ENCODE data around the gene BAMBI.

The BAMBI gene

GRCh38 chr10:28674782-28675181 lies 2.5 kb upstream of the BAMBI start:
- Histone ChIP-seq H3K4me2 (no peak overlapping the region), H3K36me3 (no peaks in the 10 kb centered on the region; the same call in 1 of the 2 replicates), H3K9me3 (no peaks in the 10 kb centered on the region), H3K27me3 (no peaks in the 10 kb centered on the region), H3K27ac (no peak overlapping the region), H4K20me1 (peaks cover 24% of the 10 kb centered on the region), H3K9ac (no peak overlapping the region), H3K4me3 (no peak overlapping the region), H3K4me1 (peaks cover 8% of the 10 kb centered on the region)
- no peak for TF ChIP-seq Cebpa-rat (IDR thresholded peaks at IDR 0.05)

- H3K27me3 ChIP-seq, result no peaks in the 10 kb centered on the region
- peaks cover 20% of the 10 kb centered on the region for H3K4me1 ChIP-seq
- peak overlapping the region; percentile 99 for H3K4me3 ChIP-seq
- no peak for TF ChIP-seq Cebpa-rat (IDR thresholded peaks at IDR 0.05)
- no peaks in the 10 kb centered on the region for H3K9me3 ChIP-seq
- peak overlapping the region; percentile 60; the same call in 1 of the 2 replicates for H3K27ac ChIP-seq
- H3K4me2 ChIP-seq, result peak overlapping the region; percentile 89
- peaks cover 41% of the 10 kb centered on the region for H4K20me1 ChIP-seq
- peak overlapping the region; percentile 72 for H3K9ac ChIP-seq
- peaks cover 6% of the 10 kb centered on the region; the same call in 1 of the 2 replicates for H3K36me3 ChIP-seq
These were observed 874 bp upstream of the BAMBI start for GRCh38 chr10:28676326-28676967.

GRCh38 chr10:28677888-28678686 lies 766 bp downstream of the BAMBI start:
- H3K36me3 ChIP-seq, result peaks cover 22% of the 10 kb centered on the region
- peak overlapping the region; percentile 93 for H3K27ac ChIP-seq
- H3K4me2 ChIP-seq, result peak overlapping the region; percentile 88
- H3K4me3 ChIP-seq, result peak overlapping the region; percentile 99
- peak overlapping the region; percentile 95 for H3K9ac ChIP-seq
- TF ChIP-seq Cebpa-rat (IDR thresholded peaks at IDR 0.05), result no peak
- peaks cover 57% of the 10 kb centered on the region for H4K20me1 ChIP-seq
- H3K9me3 ChIP-seq, result no peaks in the 10 kb centered on the region
- H3K27me3 ChIP-seq, result no peaks in the 10 kb centered on the region
- H3K4me1 ChIP-seq, result peaks cover 36% of the 10 kb centered on the region

- H3K4me3 ChIP-seq, result peak overlapping the region; percentile 99
- H3K36me3 ChIP-seq, result peaks cover 29% of the 10 kb centered on the region
- no peaks in the 10 kb centered on the region for H3K9me3 ChIP-seq
- H4K20me1 ChIP-seq, result peaks cover 65% of the 10 kb centered on the region
- H3K9ac ChIP-seq, result peak overlapping the region; percentile 95
- no peak for TF ChIP-seq Cebpa-rat (IDR thresholded peaks at IDR 0.05)
- no peaks in the 10 kb centered on the region for H3K27me3 ChIP-seq
- peaks cover 44% of the 10 kb centered on the region for H3K4me1 ChIP-seq
- peak overlapping the region; percentile 88 for H3K4me2 ChIP-seq
- peak overlapping the region; percentile 93 for H3K27ac ChIP-seq
These were observed 1.6 kb downstream of the BAMBI start for GRCh38 chr10:28678687-28679457.

GRCh38 chr10:28679581-28680357 lies 2.4 kb downstream of the BAMBI start:
- H3K27me3 ChIP-seq, result no peaks in the 10 kb centered on the region
- H3K4me2 ChIP-seq, result peak overlapping the region; percentile 88
- peak overlapping the region; percentile 93 for H3K27ac ChIP-seq
- H3K36me3 ChIP-seq, result peaks cover 38% of the 10 kb centered on the region
- H3K4me1 ChIP-seq, result peaks cover 53% of the 10 kb centered on the region
- H4K20me1 ChIP-seq, result peaks cover 74% of the 10 kb centered on the region
- H3K9ac ChIP-seq, result peak overlapping the region; percentile 95
- TF ChIP-seq Cebpa-rat (IDR thresholded peaks at IDR 0.05), result no peak
- peak overlapping the region; percentile 99 for H3K4me3 ChIP-seq
- H3K9me3 ChIP-seq, result no peaks in the 10 kb centered on the region

GRCh38 chr10:28680358-28680752 lies 3.0 kb downstream of the BAMBI start:
- Histone ChIP-seq H3K9ac (peak overlapping the region; percentile 95), H4K20me1 (peaks cover 74% of the 10 kb centered on the region), H3K27me3 (no peaks in the 10 kb centered on the region), H3K27ac (peak overlapping the region; percentile 93; the same call in 1 of the 2 replicates), H3K4me3 (peak overlapping the region; percentile 99), H3K4me1 (peaks cover 59% of the 10 kb centered on the region), H3K9me3 (no peaks in the 10 kb centered on the region), H3K4me2 (peak overlapping the region; percentile 88), H3K36me3 (peaks cover 39% of the 10 kb centered on the region)
- TF ChIP-seq Cebpa-rat (IDR thresholded peaks at IDR 0.05), result no peak

GRCh38 chr10:28681291-28681763 lies 4.0 kb downstream of the BAMBI start:
- no peaks in the 10 kb centered on the region for H3K9me3 ChIP-seq
- peak overlapping the region; percentile 88 for H3K4me2 ChIP-seq
- H4K20me1 ChIP-seq, result peaks cover 74% of the 10 kb centered on the region
- H3K4me3 ChIP-seq, result peak overlapping the region; percentile 99
- peaks cover 54% of the 10 kb centered on the region for H3K4me1 ChIP-seq
- peaks cover 39% of the 10 kb centered on the region for H3K36me3 ChIP-seq
- no peaks in the 10 kb centered on the region for H3K27me3 ChIP-seq
- H3K9ac ChIP-seq, result peak overlapping the region; percentile 95
- no peak overlapping the region for H3K27ac ChIP-seq
- no peak for TF ChIP-seq Cebpa-rat (IDR thresholded peaks at IDR 0.05)

- Histone ChIP-seq H3K4me2 (peak overlapping the region; percentile 88), H3K27me3 (no peaks in the 10 kb centered on the region), H3K27ac (0 out of 2 replicates have a peak overlapping the region, but pooled peaks have one; percentile 3), H3K4me1 (peaks cover 54% of the 10 kb centered on the region), H4K20me1 (peaks cover 74% of the 10 kb centered on the region), H3K9me3 (no peaks in the 10 kb centered on the region), H3K4me3 (peak overlapping the region; percentile 99), H3K9ac (peak overlapping the region; percentile 95), H3K36me3 (peaks cover 39% of the 10 kb centered on the region)
- TF ChIP-seq Cebpa-rat (IDR thresholded peaks at IDR 0.05), result no peak
These were observed 4.8 kb downstream of the BAMBI start for GRCh38 chr10:28681928-28682750.

Data from BLaER1 (cell line).